WERI-Rb-1 (cell line): ENCODE data around the gene NLRP14.

ENCODE experiments used
- DNase-seq: peaks from one replicate; pipeline ENCODE4 v3.0.0-alpha.2; 2020
- H3K27ac ChIP-seq: fragments of 250-450 bp; sonication (Bioruptor Pico); 2 replicates; pipeline ENCODE4 v1.5.1; 2020; ENCODE audit warnings: mild to moderate bottlenecking, moderate library complexity
- H3K27me3 ChIP-seq: fragments of 250-450 bp; sonication (Bioruptor Pico); 2 replicates; pipeline ENCODE4 v1.5.1; 2021; ENCODE audit warnings: mild to moderate bottlenecking, low read depth, moderate library complexity; ENCODE audit not compliant: insufficient read depth, severe bottlenecking
- H3K36me3 ChIP-seq: fragments of 250-450 bp; sonication (Bioruptor Pico); 2 replicates; pipeline ENCODE4 v1.5.1; 2020; ENCODE audit warnings: mild to moderate bottlenecking, moderate library complexity
- H3K4me3 ChIP-seq: 2 replicates; pipeline ENCODE4 v1.5.1; 2011; ENCODE audit warnings: low read depth, mild to moderate bottlenecking, control low read depth, low read length
- H3K9me3 ChIP-seq: fragments of 250-450 bp; sonication (Bioruptor Pico); 2 replicates; pipeline ENCODE4 v1.5.1; 2021; ENCODE audit warnings: mild to moderate bottlenecking, moderate library complexity; ENCODE audit not compliant: severe bottlenecking
- TF ChIP-seq, protein P1 (sequence below): IDR thresholded peaks from 2 replicates; pipeline ENCODE4 v1.5.1; 2011; ENCODE audit warnings: low read depth, mild to moderate bottlenecking, control low read depth, inconsistent platforms, low read length

Gene NLRP14

DNA sequence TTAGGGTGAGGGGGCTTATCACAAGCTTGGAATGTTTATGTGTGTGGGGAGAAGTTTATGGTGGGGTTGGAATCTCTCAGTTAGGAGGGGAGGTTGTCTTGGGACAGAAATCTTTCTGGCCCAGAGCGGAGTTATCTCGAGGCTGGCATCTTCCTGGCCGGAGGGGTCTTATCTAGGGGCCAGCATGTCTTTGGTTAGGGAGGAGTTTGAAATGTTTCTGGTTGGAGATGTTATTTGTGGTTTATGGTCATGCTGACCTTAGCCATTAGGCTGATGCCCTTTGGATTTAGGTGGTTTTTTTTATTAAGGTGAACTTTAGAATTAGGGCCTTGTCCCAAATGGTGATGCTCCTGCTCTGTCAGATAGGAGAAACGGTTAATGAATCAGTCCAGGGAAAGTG is 60.6 kb downstream of the NLRP14 start:
- H3K9me3 ChIP-seq = peaks cover 5% of the 10 kb centered on the region
- H3K27me3 ChIP-seq = peaks cover 38% of the 10 kb centered on the region
- H3K27ac ChIP-seq = no peak overlapping the region
- no peak for DNase-seq
- H3K4me3 ChIP-seq = no peak overlapping the region
- TF ChIP-seq, protein P1, sequence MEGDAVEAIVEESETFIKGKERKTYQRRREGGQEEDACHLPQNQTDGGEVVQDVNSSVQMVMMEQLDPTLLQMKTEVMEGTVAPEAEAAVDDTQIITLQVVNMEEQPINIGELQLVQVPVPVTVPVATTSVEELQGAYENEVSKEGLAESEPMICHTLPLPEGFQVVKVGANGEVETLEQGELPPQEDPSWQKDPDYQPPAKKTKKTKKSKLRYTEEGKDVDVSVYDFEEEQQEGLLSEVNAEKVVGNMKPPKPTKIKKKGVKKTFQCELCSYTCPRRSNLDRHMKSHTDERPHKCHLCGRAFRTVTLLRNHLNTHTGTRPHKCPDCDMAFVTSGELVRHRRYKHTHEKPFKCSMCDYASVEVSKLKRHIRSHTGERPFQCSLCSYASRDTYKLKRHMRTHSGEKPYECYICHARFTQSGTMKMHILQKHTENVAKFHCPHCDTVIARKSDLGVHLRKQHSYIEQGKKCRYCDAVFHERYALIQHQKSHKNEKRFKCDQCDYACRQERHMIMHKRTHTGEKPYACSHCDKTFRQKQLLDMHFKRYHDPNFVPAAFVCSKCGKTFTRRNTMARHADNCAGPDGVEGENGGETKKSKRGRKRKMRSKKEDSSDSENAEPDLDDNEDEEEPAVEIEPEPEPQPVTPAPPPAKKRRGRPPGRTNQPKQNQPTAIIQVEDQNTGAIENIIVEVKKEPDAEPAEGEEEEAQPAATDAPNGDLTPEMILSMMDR = no peak
- no peaks in the 10 kb centered on the region for H3K36me3 ChIP-seq

DNA sequence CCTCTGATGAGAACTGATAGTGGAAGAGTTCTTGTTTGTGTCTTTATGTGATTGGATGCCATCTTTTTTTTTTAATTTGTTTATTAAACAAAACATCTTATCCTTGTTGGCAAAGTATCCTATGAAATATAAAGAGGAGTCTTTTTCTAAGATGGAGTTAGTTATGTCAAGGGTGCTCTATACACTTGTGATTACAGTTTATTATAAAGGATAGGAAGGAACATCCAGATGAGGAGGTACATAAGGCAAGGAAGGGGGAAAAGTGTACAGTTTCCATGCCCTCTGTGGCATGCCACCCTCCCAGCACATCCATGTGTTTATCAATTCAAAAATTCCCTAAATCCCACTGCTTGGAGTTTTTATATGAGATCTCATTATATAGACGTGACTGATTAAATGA is 61.2 kb downstream of the NLRP14 start:
- Histone ChIP-seq H3K27me3 (peaks cover 43% of the 10 kb centered on the region), H3K36me3 (no peaks in the 10 kb centered on the region), H3K9me3 (peaks cover 5% of the 10 kb centered on the region), H3K4me3 (no peak overlapping the region), H3K27ac (no peak overlapping the region)
- DNase-seq = no peak
- TF ChIP-seq, protein P1 = no peak

DNA sequence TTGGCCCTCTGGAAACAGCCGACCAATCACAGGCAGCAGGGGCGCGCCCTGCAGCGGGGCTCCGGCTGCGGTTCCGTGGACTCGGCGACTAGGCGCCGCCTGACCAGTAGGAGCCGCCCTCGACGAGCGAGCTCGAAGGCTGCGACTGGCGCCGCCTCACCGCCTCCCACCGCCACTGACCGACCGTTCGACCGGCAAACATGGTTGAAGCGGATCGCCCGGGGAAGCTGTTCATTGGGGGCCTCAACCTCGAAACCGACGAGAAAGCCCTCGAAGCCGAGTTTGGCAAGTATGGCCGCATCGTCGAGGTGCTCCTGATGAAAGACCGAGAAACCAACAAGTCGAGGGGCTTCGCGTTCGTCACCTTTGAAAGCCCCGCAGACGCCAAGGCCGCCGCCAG is 68.6 kb downstream of the NLRP14 start, which contains the start of gene RBMXL2:
TSS of gene RBMXL2 (plus strand) at position 78 of the 400 bp plus-strand sequence. CDS start at position 201, 123 bp downstream.
- TF ChIP-seq, protein P1 = no peak

DNA sequence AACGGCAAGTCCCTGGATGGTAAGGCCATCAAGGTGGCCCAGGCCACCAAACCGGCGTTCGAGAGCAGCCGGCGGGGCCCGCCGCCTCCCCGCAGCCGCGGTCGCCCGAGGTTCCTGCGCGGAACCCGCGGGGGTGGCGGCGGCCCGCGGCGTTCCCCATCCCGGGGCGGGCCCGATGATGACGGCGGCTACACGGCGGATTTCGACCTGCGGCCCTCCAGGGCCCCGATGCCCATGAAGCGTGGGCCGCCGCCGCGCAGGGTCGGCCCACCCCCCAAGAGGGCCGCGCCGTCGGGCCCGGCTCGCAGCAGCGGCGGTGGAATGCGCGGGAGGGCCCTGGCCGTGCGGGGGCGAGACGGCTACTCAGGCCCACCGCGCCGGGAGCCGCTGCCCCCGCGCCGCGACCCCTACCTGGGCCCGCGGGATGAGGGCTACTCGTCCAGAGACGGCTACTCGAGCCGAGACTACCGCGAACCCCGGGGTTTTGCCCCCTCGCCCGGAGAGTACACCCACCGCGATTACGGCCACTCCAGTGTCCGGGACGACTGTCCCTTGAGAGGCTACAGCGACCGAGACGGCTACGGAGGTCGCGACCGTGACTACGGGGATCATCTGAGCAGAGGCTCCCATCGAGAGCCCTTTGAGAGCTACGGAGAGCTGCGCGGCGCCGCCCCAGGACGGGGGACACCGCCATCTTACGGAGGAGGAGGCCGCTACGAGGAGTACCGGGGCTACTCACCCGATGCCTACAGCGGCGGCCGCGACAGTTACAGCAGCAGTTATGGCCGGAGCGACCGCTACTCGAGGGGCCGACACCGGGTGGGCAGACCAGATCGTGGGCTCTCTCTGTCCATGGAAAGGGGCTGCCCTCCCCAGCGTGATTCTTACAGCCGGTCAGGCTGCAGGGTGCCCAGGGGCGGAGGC is 69.3 kb downstream of the NLRP14 start:
- TF ChIP-seq, protein P1 = no peak
- Histone ChIP-seq H3K36me3 (no peaks in the 10 kb centered on the region), H3K9me3 (no peaks in the 10 kb centered on the region), H3K4me3 (no peak overlapping the region), H3K27me3 (peaks cover 42% of the 10 kb centered on the region), H3K27ac (no peak overlapping the region)
- no peak for DNase-seq

More for the DNA sequence above, 68.6 kb downstream of the NLRP14 start, which contains the start of gene RBMXL2:
- Histone ChIP-seq H3K27ac (no peak within 1 kb of the TSS), H3K4me3 (no peak within 1 kb of the TSS), H3K36me3 (no peaks in the 10 kb centered on the region), H3K27me3 (peaks cover 48% of the 10 kb centered on the region), H3K9me3 (no peaks in the 10 kb centered on the region)
- no peak for DNase-seq

DNA sequence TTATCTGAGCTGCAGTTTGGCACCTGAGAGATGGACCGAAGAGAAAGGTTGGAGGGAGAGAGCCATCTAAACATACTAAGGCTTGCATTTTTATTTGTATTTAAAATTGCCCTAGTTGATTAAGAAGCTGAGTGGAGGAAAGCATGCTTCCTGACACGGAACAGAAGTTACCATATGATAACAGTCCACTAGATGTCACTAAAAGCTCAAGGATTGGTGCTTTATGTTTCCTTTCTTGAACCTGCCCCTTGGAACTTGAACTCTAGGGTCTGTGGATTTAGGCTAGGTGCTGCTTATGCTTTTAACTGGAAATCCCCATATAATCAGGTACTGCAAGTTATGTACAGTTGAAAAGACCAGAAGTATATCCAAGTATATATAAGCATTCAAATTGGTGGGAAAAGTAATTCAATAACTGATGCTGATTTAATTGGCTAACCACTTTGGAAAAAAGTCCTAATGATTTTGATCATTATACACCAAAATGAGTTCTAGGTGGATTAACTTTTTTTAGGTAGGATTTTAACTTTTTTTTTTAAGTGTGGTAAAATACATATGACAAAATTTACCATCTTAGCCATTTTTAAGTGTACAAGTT is 78.1 kb downstream of the NLRP14 start:
- Histone ChIP-seq H3K9me3 (no peaks in the 10 kb centered on the region), H3K27ac (no peak overlapping the region), H3K36me3 (no peaks in the 10 kb centered on the region), H3K4me3 (no peak overlapping the region), H3K27me3 (peaks cover 17% of the 10 kb centered on the region)
- no peak for DNase-seq
- TF ChIP-seq, protein P1 = peak; percentile 70
